ENCODE results near the gene EGLN1.

EGLN1 gene

DNA sequence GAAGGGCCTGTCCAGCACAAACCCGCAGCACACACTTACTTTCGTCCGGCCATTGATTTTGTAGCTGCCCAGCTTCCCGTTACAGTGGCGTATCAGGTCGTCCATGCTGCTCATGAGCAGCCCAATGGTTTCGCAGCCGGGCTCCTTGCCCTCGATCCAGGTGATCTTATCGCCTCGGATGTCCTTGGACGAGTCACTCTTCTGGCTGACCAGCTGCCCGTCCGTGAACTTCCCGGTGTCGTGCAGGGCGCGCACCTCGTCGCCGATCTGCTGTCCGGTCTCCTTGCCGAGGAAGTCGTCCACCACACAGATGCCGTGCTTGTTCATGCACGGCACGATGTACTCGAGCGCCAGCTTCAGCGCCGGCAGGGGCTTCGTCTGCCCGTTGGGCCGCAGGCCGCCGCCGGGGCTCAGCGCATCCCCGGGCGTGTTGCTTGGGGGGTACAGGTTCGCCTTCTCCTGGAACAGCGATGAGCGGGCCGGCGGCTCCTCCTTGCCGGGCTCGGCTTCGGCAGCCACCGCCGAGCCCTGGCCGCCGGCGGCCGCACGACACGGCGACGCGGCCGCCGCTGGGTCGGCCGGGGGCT, 1.0 kb downstream of the EGLN1 start:
- ATAC-seq = no peak

DNA sequence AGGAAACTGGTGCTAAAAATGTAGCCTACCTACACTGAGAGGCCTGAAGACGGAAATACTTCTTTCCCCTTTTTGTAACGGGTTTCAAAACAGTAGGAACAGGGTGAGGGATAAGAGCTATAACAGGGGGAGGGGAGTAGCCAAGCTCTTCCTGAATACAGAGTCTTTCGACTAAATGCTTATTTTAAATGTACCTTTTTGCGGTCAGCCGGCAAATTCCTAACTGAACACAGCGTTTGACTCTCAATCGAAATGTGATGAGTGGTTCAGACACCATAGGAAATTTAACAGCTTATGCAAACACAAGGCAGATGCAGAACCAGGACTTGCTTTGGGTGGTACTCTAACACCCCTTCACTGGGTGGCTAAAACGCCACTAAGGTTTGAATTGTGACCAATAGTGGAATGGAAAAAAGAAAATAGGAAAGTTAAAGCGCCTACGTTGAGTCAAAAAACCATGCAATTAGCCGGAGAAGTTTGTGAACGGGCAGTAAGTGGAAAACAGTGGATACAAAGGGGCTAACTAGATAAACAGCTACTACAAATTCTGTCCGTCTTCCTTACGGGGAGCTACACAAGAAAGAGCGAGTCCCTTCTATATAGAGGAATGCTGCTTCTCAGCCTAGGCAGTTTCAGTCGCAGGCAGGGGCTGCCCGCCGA, 1.7 kb downstream of the EGLN1 start:
- ATAC-seq = no peak

- ATAC-seq = no peak
Measured at GRCh38 chr1:231419738-231420298, 2.3 kb downstream of the EGLN1 start.

- no peak for ATAC-seq
Measured at GRCh38 chr1:231419147-231419546, 2.9 kb downstream of the EGLN1 start.

DNA sequence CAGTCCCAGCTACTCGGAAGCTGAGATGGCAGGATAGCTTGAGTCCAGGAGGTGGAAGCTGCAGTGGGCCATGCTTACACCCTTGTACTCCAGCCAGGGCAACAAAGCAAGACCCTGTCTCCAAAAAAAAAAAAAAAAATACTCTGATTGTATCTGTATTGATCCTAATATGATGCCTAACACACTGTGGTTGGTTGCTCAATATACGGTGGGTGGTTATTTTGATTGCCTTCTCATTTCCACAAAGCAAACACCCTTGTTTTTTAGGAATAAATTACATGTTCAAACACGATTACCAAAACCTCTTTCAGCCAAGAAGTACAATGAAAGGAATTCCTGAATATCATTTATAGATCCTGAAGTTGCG, 3.4 kb downstream of the EGLN1 start:
- ATAC-seq = no peak

GRCh38 chr1:231418101-231418740, 3.9 kb downstream of the EGLN1 start:
- no peak for ATAC-seq

GRCh38 chr1:231417513-231417912, 4.6 kb downstream of the EGLN1 start:
- ATAC-seq = no peak

DNA sequence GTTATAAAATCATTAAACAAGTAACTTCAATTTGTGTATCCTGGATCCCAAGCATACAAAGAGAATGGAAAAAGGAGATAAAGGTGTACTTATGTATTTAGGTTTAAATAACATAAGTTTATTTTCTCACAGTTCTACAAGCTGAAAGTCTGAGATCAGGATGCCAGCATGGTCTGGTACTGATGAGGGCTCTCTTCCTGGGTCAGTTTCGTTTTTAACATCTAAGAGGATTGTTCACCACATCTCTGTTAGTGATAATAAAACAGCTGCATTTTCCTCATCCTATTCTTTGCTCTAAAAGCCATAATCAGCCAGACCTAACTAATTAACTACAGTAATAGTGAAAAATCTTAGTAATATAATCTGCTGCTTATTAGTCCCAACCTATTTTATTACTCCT, 5.2 kb downstream of the EGLN1 start:
- peak in 1 of 2 donors; percentile 30 for ATAC-seq

DNA sequence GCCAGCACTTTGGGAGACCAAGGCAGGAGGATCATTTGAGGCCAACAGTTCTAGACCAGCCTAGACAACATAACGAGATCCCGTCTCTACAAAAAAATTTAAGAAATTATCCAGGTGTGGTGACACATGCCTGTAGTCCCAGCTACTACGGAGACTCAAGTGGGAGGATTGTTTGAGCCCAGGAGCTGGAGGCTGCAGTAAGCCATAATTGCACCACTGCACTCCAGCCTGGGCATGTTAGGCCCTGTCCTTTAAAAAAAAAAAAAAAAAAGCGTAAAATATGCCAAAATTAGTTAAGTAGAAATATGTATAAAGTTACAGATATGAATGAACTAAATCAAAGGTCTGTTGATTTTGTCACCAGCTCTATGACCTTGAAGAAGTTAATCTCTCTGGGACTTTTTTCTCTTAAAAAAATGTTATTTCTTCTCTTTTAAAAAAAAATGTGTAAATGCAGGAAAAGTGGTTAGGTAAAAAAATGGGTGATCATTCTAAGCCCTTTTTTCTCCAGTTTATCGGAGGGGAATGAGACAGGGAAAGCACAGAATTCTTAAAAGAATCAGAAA, 7.0 kb downstream of the EGLN1 start:
- ATAC-seq = no peak

GRCh38 chr1:231414260-231415016, 7.6 kb downstream of the EGLN1 start:
- ATAC-seq = no peak

DNA sequence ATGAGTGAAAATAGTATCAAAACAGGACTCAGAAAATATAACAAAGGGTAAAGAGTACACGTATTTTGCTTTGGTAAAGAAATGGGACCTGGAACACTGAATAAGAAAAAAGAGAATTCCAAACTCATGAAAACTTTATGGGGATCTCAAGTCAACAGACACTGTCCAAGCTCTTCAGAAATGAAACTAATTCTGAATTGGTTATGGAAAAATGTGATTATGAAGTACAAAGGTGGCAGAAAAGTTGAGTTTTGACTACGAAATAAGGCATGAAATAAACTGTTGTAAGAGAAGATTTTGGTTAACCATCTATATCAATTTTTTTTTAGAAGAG, 8.4 kb downstream of the EGLN1 start:
- no peak for ATAC-seq

DNA sequence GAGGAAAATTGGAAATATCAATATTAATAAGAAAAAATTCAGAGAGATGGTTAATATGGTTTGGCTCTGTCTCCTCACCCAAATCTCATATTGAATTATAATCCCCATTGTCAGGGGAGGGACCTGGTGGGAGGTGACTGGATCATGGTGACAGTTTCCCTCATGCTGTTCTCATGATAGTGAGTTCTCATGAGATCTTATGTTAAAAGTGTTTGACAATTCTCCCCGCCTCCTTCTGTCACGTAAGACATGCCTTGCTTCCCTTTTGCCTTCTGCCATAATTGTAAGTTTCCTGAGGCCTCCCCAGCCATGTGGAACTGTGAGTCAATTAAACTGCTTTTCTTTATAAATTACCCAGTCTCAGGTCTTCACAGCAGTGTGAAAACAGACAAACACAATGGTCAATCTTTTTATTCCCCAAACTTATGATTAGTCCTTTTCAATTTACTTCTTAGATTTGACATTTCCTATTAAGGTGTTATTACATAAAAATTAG, 11.0 kb downstream of the EGLN1 start:
- no peak for ATAC-seq

DNA sequence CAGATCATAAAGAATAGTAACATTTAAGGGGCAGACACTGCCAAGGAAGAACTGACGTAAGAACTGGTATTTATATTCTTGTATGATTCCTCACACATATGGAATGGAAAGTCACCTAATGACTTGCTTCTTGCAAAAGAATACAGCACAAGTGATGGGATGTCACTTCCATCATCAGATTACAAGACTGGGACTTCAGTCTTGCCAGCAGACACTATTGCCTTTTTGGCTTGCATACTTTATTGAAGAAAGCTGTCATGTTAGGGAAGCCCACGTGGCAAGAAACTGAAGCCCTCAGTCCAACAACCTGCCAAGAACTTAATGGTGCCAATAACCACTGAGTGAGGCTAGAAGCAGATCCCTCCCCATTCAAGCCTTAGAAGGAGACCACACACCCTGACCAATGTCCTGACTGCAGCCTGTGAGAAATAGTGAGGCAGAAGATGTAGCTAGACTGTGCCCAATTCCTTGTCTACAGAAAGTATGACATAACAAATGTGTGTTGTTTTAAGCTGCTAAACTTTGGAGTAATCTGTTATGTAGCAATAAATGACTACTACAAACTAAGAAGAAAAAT, 12.0 kb downstream of the EGLN1 start:
- no peak for ATAC-seq

GRCh38 chr1:231408528-231409094, 13.5 kb downstream of the EGLN1 start:
- no peak for ATAC-seq

DNA sequence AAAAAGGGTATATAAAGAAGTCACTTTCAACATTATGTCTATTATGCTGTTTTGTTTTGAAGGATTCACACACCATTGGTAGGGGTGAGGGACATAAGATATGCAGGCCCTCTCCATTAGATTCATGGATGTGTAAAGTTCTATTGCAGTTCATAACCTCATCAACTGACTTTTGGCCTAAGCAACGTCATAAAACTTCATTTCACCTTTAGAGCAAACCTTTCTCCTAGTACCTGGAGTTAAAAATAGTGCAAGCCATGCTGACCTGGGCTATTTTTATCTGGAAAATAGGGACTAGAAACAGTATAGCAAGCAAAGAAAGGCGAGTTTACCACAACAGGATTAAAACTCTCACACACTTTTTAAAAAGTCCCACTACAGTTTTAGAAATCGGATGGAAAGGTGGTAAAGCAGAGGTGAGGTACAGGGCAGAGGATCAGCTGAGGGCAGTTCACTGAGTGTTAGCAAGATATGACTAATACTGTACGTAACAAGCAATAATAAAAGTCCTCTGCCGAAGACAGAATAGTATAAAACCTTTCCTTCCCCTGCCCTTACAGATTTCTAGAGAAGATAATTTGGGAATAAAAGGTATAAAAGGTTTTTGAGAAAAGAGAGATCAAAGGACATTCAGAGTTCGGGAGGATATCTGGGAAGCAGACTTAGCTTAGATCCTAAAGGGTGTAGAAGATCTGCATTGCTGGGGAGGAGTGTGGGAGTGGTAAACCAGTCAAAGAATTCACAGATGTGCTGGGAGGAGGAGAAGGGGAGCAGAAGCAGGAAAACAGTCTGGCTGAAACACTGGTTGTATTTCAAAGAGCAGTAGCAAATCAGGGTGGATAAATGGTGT, 14.3 kb downstream of the EGLN1 start:
- ATAC-seq = peak; percentile 74 to 85

DNA sequence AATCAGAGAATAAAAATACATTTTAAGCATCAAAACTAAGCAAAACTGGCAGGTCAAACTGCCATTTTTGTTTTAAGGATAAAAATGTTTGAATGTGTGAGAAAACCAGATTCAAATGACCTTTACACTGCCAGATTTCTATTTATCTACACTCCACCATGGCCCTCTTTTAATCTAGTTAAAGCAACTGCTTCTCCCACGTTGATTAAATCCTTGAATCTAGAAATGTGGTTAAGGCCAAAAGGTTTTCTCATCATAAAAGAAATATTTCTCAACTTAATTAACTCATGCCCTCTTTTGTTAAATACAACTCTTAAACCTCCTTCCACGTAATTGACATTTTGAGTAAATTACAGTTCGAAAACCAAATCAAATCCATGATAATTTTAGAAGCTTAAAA, 15.0 kb downstream of the EGLN1 start:
- no peak for ATAC-seq

DNA sequence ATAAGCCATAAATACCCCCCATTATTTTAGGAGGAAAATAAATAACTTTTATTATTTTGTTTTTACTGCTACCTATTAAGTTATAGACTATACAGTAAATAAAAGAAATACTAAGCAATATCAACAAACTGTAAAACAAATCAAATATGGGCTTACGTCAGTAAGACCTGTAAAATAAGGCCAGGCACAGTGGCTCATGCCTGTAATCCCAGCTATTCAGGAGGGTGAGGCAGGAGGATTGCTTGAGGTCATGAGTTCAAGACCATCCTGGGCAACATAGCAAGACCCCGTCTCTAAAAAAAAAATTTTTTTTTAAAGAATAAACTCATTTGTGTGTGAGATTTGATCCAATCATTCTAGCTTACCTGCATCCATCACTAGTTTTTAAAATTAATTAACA, 17.8 kb downstream of the EGLN1 start:
- ATAC-seq = no peak

- ATAC-seq = no peak
Measured at GRCh38 chr1:231401478-231401877, 20.6 kb downstream of the EGLN1 start.

DNA sequence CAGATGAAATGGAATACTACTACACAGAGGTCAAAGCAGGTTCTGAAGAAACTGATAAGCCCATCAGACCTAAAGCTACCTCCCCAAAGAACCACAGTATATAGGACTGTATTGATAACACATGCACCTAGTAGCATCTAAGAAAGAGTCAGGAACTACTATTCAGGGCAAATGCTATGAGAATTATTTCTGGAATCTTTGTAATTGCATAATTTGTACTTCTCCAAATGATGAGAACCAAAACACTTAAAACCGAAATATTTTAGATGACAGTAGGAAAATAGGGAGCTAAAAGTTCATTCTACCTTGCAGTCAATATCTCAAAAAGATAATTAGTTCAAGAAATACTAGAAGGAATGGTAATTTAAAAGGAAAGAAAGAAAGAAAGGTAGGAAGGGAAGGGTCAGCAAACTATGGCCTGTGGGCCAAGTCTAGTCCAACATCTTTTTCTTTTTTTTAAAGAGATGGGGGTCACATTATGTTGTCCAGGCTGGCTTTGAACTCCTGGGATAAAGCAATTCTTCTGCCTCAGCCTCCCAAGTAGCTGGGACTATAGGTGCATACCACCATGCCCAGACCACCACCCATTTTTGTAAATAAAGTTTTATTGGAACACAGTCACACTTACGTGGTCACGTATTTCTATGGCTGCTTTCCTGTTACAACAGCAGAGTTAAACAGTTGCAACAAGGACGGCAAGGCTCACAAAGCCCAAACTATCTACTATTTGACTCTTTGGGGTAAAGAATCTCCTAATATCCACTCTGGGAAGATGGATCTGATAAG, 24.0 kb downstream of the EGLN1 start:
- no peak for ATAC-seq

- no peak for ATAC-seq
Measured at GRCh38 chr1:231396643-231397042, 25.4 kb downstream of the EGLN1 start.

All from activated CD4-positive, CD25-positive, alpha-beta regulatory T cell treated with anti-CD3 and anti-CD28 coated beads, Interleukin-2, amount 50 U/mL, for 24 hours (primary cell).